CMK (cell line): ENCODE results near the gene ITPR3.

Source experiments
- DNase-seq: peaks from one replicate; pipeline ENCODE4 v3.0.0-alpha.2; 2010; ENCODE audit warnings: low read depth

Gene ITPR3

GRCh38 chr6:33700391-33701050, 79.4 kb downstream of the ITPR3 start:
- no peak for DNase-seq

- no peak for DNase-seq
These were observed 81.3 kb downstream of the ITPR3 start for GRCh38 chr6:33702345-33702977.

DNA sequence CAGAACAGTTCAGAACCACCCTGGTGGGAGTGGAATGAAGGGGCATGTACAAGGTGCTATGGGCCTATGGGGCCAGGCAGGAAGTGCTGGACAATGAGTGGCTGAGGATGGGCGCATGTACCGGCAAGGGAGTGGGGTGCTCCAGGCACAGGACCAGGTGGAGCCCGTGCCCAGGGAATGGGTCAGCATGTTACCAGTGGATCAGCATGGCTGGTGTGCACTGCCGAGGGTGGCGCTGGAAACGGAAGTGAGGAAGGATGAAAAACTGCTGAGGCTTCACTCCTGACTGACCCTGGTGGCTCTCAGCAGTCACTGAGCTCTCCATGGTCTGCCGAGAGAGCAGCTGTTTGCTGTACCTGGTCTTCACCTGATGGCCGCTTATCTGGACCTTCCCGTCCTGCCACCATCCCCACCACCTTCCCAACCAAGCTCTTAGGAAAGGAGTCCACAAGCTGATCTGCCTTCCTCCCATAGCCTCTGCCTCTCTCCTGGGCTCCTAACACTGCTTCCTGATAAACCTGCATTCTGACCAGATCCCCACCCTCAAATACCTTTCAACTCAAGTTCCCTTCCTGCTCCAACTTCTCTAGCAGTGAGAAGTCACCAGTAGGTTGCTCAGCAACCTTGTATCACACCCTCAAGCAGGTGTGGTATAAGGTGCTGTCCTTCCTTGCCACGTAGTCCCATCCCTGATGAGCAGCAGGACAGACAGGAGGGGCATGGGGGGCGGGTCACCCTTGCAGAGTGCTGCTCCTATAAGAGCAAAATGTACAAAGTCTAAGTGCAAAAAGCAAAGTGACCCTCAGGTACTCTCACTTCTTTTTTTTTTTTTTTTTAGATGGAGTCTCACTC, 83.3 kb downstream of the ITPR3 start:
- DNase-seq = no peak

GRCh38 chr6:33705268-33705885, 84.3 kb downstream of the ITPR3 start:
- DNase-seq = no peak

GRCh38 chr6:33705955-33706725, 85.0 kb downstream of the ITPR3 start:
- no peak for DNase-seq

- DNase-seq = no peak
These were observed 86.6 kb downstream of the ITPR3 start for GRCh38 chr6:33707771-33708170.

- no peak for DNase-seq
These were observed 87.5 kb downstream of the ITPR3 start for GRCh38 chr6:33708516-33709204.

DNA sequence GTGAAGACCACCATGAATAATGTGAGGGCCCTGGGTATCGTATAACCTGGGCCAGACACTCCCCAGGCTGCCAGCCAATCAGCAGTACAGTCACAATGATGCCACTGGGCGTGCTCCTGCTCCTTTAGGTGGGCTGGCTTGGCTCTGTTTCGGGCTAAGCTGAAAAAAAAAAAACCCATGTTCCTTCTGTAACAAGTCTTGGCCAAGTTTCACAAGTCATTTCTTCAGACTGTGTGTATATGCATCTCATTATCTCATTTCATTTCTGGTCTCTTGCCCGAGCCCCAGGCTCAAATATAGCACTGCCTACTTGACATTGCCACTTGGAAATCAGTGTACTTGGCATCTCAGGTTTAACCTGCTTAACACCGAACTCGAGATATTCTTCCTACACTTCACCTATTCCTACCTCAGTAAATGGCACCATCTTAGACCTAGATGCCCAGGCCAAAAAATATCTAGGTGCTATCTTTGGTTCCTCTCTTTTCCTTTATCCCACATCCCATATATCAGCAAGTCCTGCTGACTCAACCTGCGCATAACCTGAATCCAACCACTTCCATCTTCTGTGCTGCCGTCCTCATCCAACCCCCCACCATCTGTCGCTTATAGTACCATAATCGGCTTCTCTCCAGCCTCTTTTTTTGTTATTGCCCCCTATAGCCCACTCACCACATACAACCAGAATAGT, 88.6 kb downstream of the ITPR3 start:
- DNase-seq = no peak

- no peak for DNase-seq
These were observed 89.4 kb downstream of the ITPR3 start for GRCh38 chr6:33710296-33711121.

- DNase-seq = peak; percentile 90
These were observed 90.3 kb downstream of the ITPR3 start, which contains the start of gene UQCC2 for GRCh38 chr6:33711140-33712129. TSS of gene UQCC2 (minus strand) at chr6:33711700. CDS start at chr6:33711686, 14 bp downstream.

- no peak for DNase-seq
These were observed 91.8 kb downstream of the ITPR3 start for GRCh38 chr6:33712914-33713313.

GRCh38 chr6:33713786-33714185, 92.7 kb downstream of the ITPR3 start:
- no peak for DNase-seq

DNA sequence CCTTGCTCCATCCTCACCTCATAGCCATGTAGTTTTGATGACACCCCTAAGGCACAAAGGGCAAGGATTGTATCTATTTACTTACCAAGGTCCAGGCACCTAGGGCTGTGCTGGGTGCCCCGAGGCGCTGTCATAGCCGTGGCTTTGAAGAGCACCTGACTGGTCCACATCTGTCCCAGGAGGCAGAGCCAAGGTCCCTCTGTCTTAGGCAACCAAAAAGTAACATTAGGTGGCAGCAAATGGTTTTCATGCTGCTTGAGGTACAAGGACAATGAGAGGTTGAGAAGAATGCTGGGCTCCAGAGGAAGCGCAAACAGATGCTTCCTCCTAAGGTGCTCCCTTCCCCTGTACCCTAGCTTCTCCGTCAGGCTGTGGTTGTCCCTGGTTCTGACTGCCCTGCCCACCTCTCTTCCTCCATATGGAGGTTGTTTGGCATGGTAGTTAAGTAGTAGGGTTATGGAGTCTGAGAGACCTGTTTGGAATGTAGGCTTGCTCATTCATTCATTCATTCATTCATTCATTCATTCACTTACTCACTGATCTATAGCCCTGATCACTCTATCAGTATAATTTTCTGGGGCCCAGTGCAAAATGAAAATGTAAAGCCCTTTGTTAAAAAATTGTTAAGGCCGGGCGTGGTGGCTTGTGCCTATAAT, 93.4 kb downstream of the ITPR3 start:
- no peak for DNase-seq

DNA sequence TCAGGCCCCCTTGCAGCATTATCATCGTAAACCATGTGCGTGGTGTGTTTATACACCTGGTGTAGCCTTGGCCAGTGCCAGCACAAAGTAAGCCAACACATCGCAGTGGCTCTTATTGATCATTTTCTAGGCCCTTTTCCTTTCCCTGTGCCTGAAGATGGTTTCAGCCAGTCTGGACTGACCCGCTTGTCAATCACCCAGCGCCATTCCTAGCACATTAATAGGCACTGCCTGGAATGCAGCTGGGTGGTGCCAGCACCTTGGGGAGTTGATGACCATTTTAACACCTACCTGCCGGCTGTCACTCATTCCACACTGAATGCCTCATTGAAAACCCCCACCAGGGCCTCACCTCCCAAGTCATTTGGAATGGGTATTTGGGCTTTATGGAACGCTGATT, 95.3 kb downstream of the ITPR3 start:
- no peak for DNase-seq

DNA sequence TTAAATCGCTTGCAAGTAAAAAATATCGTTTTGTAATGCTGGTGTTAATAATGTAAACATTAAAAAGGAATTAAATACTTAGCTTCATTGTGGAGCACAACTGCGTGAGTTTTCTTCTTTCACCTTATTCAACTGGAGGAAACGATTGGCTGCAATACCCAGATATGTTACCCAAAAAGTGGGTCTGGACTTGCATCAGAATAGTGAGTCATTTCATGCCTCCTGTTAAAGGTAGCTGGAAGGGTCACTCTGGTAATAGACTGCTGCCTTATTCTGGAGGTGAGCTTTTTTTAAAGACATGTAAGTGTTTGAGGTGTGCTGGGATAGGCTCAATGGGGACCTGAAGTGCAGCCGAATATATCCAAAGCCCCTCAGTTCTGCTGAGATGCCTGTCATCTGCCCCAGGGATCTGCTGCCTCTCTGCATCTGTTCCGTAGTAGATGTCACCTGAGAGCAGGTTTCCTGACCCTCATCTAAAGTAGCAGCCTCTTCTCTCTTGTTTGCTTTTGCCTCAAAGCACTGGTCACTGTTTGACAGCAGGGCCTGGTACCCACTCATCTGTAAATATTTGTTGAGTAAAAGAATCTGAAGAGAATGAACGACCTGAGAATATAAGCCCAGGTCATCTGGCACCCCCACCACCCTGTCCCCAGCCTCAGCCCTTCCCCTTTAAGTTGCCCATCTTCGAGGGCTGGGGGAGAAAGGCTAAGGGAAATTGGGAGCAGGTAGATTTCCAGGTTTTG, 95.9 kb downstream of the ITPR3 start:
- DNase-seq = no peak

DNA sequence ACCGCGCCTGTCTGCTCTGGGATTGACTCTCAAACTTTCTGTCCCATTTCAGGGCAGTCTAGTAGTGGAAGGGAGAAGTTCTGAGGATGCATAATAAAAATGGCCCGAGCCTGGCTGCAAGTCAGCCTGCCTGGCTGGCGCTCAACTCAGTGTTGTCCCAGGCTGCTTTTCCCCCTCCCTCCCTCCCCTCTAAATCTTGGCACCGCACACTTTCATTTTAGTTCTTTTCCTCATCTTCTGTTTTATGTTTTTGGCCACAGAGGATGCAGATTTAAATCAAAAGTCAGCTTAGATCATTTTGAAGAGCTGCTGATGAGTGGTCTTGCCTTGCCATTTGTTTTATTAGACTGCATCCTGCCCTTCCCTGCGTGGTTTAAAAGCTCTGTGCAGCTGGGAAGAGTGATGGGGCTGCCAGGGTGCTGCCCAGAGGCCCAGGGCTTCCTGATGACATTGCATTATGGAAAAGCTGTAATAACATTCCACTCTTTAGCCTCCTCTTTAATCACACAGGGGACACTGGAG, 96.9 kb downstream of the ITPR3 start:
- no peak for DNase-seq

- no peak for DNase-seq
These were observed 97.6 kb downstream of the ITPR3 start for GRCh38 chr6:33718713-33719112.
